HCT116 (cell line): ENCODE results near the gene AKAP1. TPM values are rescaled to one million over a fixed set of nuclear protein-coding genes. Genes with fewer than 3 reads are reported as not detected.

Experiments
- ATAC-seq: fragments of 200-7000 bp; cut with Tn5 transposase; 2 replicates; pipeline ENCODE4 v1.9.1; 2020; ENCODE audit warnings: mild to moderate bottlenecking, moderate library complexity
- BruUV-seq: library from RNA; stranded (reverse); fragments of 400-500 nt; replicated peaks from 2 replicates; lab custom pipeline; 2021; lab: Mats Ljungman, UMichigan
- CTCF ChIA-PET: fragments of 300-600 bp; sonication (Branson Sonifier 250); formaldehyde crosslinking; loops from one replicate; lab custom pipeline; 2021; ENCODE audit warnings: antibody characterized with exemption; lab: Charles Lee
- POLR2A ChIA-PET: fragments of 300-600, 350-600 bp; sonication (Branson Sonifier 250); formaldehyde crosslinking; loops from one replicate; lab custom pipeline; 2021; ENCODE audit warnings: antibody characterized with exemption; lab: Charles Lee
- RAD21 ChIA-PET, 2 experiments: fragments of 300-600 bp; sonication (Branson Sonifier 250); formaldehyde crosslinking; loops; one replicate each; lab custom pipeline; 2023; ENCODE audit warnings: low total read pairs in 2 of 2; ENCODE audit not compliant: uncharacterized antibody in 2 of 2, unreplicated experiment in 2 of 2, low non-redundant PET in 1 of 2; lab: Charles Lee
- DNase-seq: peaks from one replicate; pipeline ENCODE4 v3.0.0-alpha.2; 2010; ENCODE audit warnings: low read depth, low spot score
- H2AFZ ChIP-seq: fragments of 200-600 bp; shearing (Covaris generic), sonication (generic); 2 replicates; pipeline ENCODE4 v1.6.1; 2017; ENCODE audit warnings: low read depth, mixed run types, mixed read lengths, antibody characterized with exemption, low read length; ENCODE audit not compliant: poor library complexity, severe bottlenecking
- H3K27ac ChIP-seq: 2 replicates; pipeline ENCODE4 v1.5.1; 2012; ENCODE audit warnings: low read depth, low read length
- H3K27me3 ChIP-seq: fragments of 200-600 bp; sonication (generic); 2 replicates; pipeline ENCODE4 v1.6.1; 2016; ENCODE audit warnings: mixed run types, low read length, mixed read lengths; ENCODE audit not compliant: insufficient read depth
- H3K36me3 ChIP-seq, 2 experiments: fragments of 200-500 bp in 1 of 2; fragments of 200-600 bp in 1 of 2; sonication (Bioruptor generic) in 1 of 2; sonication (generic) in 1 of 2; 2 replicates each; pipeline versions ENCODE4 v1.5.1 to v1.6.1; 2014 to 2016; ENCODE audit warnings: low read length in 2 of 2, inconsistent platforms in 1 of 2, mixed read lengths in 1 of 2, mixed run types in 1 of 2; ENCODE audit not compliant: insufficient read depth in 2 of 2, control insufficient read depth in 1 of 2
- H3K4me1 ChIP-seq, 2 experiments: fragments of 200-600 bp in 1 of 2; sonication (generic) in 1 of 2; 2 replicates each; pipeline versions ENCODE4 v1.5.1 to v1.6.1; 2012 to 2017; ENCODE audit warnings: low read length in 2 of 2, inconsistent platforms in 1 of 2, mild to moderate bottlenecking in 1 of 2, mixed read lengths in 1 of 2, mixed run types in 1 of 2, moderate library complexity in 1 of 2; ENCODE audit not compliant: insufficient read depth in 2 of 2, control insufficient read depth in 1 of 2
- H3K4me2 ChIP-seq: fragments of 200-600 bp; sonication (generic); 2 replicates; pipeline ENCODE4 v1.6.1; 2017; ENCODE audit warnings: mixed run types, low read length, mixed read lengths
- H3K4me3 ChIP-seq, 2 experiments: fragments of 200-600 bp in 1 of 2; sonication (generic) in 1 of 2; replicated peaks in 1 of 2; 2 replicates each; pipeline ENCODE4 v1.5.1; 2011 to 2016; ENCODE audit warnings: low read length in 2 of 2, control low read depth in 1 of 2, low read depth in 1 of 2, mild to moderate bottlenecking in 1 of 2, mixed read lengths in 1 of 2, mixed run types in 1 of 2
- H3K79me2 ChIP-seq: fragments of 200-600 bp; sonication (generic); 2 replicates; pipeline ENCODE4 v1.6.1; 2017; ENCODE audit warnings: mild to moderate bottlenecking, mixed run types, low read length, moderate library complexity, mixed read lengths; ENCODE audit not compliant: insufficient read depth
- H3K9ac ChIP-seq: fragments of 200-600 bp; sonication (generic); 2 replicates; pipeline ENCODE4 v1.6.1; 2016; ENCODE audit warnings: low read length, mixed read lengths
- H3K9me2 ChIP-seq: fragments of 200-600 bp; sonication (generic), shearing (Covaris generic); 2 replicates; pipeline ENCODE4 v1.6.1; 2017; ENCODE audit warnings: mixed run types, mild to moderate bottlenecking, moderate library complexity; ENCODE audit not compliant: insufficient read depth
- H3K9me3 ChIP-seq, 2 experiments: fragments of 200-500 bp in 1 of 2; fragments of 200-600 bp in 1 of 2; sonication (Bioruptor generic) in 1 of 2; sonication (generic) in 1 of 2; 2 replicates each; pipeline ENCODE4 v1.6.1; 2014 to 2017; ENCODE audit warnings: low read length in 2 of 2, mixed read lengths in 2 of 2, inconsistent platforms in 1 of 2, low read depth in 1 of 2, mild to moderate bottlenecking in 1 of 2, mixed run types in 1 of 2, moderate library complexity in 1 of 2; ENCODE audit not compliant: control insufficient read depth in 1 of 2, insufficient read depth in 1 of 2
- H4K20me1 ChIP-seq: fragments of 200-600 bp; sonication (generic), shearing (Covaris generic); 2 replicates; pipeline ENCODE4 v1.6.1; 2017; ENCODE audit warnings: mixed run types, mild to moderate bottlenecking, moderate library complexity; ENCODE audit not compliant: insufficient read depth
- ATF3 ChIP-seq: IDR thresholded peaks from 2 replicates; pipeline ENCODE4 v1.6.1; 2012
- CBX3 ChIP-seq: IDR thresholded peaks from 2 replicates; pipeline ENCODE4 v1.6.1; 2012; ENCODE audit warnings: low read depth
- CEBPB ChIP-seq: IDR thresholded peaks from 2 replicates; pipeline ENCODE4 v1.6.1; 2012; ENCODE audit warnings: low read depth
- EGR1 ChIP-seq: IDR thresholded peaks from 2 replicates; pipeline ENCODE4 v1.6.1; 2012; ENCODE audit warnings: low read depth
- ELF1 ChIP-seq: IDR thresholded peaks from 2 replicates; pipeline ENCODE4 v1.6.1; 2012; ENCODE audit warnings: low read depth, borderline replicate concordance
- EZH2 ChIP-seq: fragments of 200-600 bp; sonication (generic); IDR thresholded peaks from 2 replicates; pipeline ENCODE4 v1.6.1; 2017; ENCODE audit warnings: antibody characterized with exemption, mixed run types
- EZH2phosphoT487 ChIP-seq: fragments of 200-600 bp; IDR thresholded peaks from 2 replicates; pipeline ENCODE4 v1.6.1; 2018; ENCODE audit warnings: antibody characterized with exemption, borderline replicate concordance
- POLR2A ChIP-seq: IDR thresholded peaks from 2 replicates; pipeline ENCODE4 v1.7.0; 2011; ENCODE audit warnings: borderline replicate concordance; ENCODE audit not compliant: insufficient read depth, insufficient read length; ENCODE audit errors: extremely low read depth
- POLR2AphosphoS5 ChIP-seq: IDR thresholded peaks from 2 replicates; pipeline ENCODE4 v1.6.1; 2011; ENCODE audit warnings: mild to moderate bottlenecking, low read depth, low read length, moderate library complexity
- RAD21 ChIP-seq: IDR thresholded peaks from 2 replicates; pipeline ENCODE4 v1.6.1; 2012; ENCODE audit warnings: low read depth, mild to moderate bottlenecking
- SP1 ChIP-seq: IDR thresholded peaks from 2 replicates; pipeline ENCODE4 v1.6.1; 2012; ENCODE audit warnings: low read depth
- SRF ChIP-seq: IDR thresholded peaks from 2 replicates; pipeline ENCODE4 v1.6.1; 2012; ENCODE audit warnings: low read depth
- TCF7L2 ChIP-seq: IDR thresholded peaks from 2 replicates; pipeline ENCODE4 v1.7.0; 2011; ENCODE audit warnings: borderline replicate concordance, inconsistent platforms; ENCODE audit not compliant: insufficient read depth, insufficient read length; ENCODE audit errors: extremely low read depth
- YY1 ChIP-seq: IDR thresholded peaks from 2 replicates; pipeline ENCODE4 v1.6.1; 2011; ENCODE audit warnings: low read length, low read depth, moderate library complexity, mild to moderate bottlenecking; ENCODE audit not compliant: insufficient replicate concordance; ENCODE audit errors: extremely low read depth
- intact Hi-C: fragments of 100-400 bp; cut with micrococcal nuclease; formaldehyde crosslinking; loops from 2 replicates; pipeline ENCODE4 v1.10.0; 2022
- total RNA-seq: library from RNA; stranded (reverse); gene quantifications from one replicate; pipeline ENCODE4 v1.2.1, GENCODE V29; 2021; ENCODE audit not compliant: unreplicated experiment
- TF ChIP-seq, protein P1 (sequence below): IDR thresholded peaks from 2 replicates; pipeline ENCODE4 v1.6.1; 2011; ENCODE audit warnings: mild to moderate bottlenecking, low read length, moderate library complexity; ENCODE audit not compliant: insufficient replicate concordance; ENCODE audit errors: extremely low read depth
- TF ChIP-seq, protein P2 (sequence below), 3 experiments: fragments of 200-600 bp in 1 of 3; sonication (generic) in 1 of 3; IDR thresholded peaks in 2 of 3; conservative IDR thresholded peaks in 1 of 3; 2 replicates each; pipeline ENCODE4 v1.5.1; 2012 to 2017; ENCODE audit warnings: low read depth in 2 of 3, low read length in 2 of 3, antibody characterized with exemption in 1 of 3, borderline replicate concordance in 1 of 3, control low read depth in 1 of 3, mild to moderate bottlenecking in 1 of 3, mixed read lengths in 1 of 3, mixed run types in 1 of 3, moderate library complexity in 1 of 3; ENCODE audit not compliant: insufficient read depth in 1 of 3

The AKAP1 gene
- total RNA-seq, 1 experiment from 2014 or later: 51.6 TPM

GRCh38 chr17:57106836-57107497 is 21.9 kb downstream of the AKAP1 start:
- TSS peak; percentile 93 for BruUV-seq
- Histone ChIP-seq H3K4me1 (peaks cover 59 to 71% of the 10 kb centered on the region in 2 experiments), H3K36me3 (peaks cover 0 to 12% of the 10 kb centered on the region in 2 experiments; a peak in 1 of 4 replicates), H3K27me3 (no peaks in the 10 kb centered on the region), H2AFZ (no peak overlapping the region), H3K4me2 (peak overlapping the region; percentile 85), H3K9me3 (no peaks in the 10 kb centered on the region), H4K20me1 (peaks cover 7% of the 10 kb centered on the region; the same call in 1 of the 2 replicates), H3K9me2 (no peaks in the 10 kb centered on the region), H3K79me2 (peaks cover 71% of the 10 kb centered on the region), H3K9ac (peak overlapping the region; percentile 64), H3K4me3 (peak overlapping the region in 1 of 2 experiments; percentile 52; a peak in 3 of 4 replicates), H3K27ac (peak overlapping the region; percentile 89)
- intact Hi-C loops: loop anchor here (1.0 kb wide), 1 partner anchor 21 kb away; no protein-coding TSS in a partner anchor
- ChIA-PET CTCF (interaction anchor here (0.7 to 2.8 kb wide), 23 partner anchors 8 to 1006 kb away, joined by 3 to 19 read pairs (median 7); partner anchors contain the start of gene AKAP1), RAD21 (interaction anchor here in 1 of 2 experiments (0.8 to 1.3 kb wide), 4 partner anchors 10 to 565 kb away, joined by 3 to 5 read pairs (median 3); partner anchors contain the start of gene AKAP1), POLR2A (interaction anchor here (0.8 to 3.3 kb wide), 7 partner anchors 9 to 976 kb away, joined by 3 to 17 read pairs (median 5); partner anchors contain the start of genes AKAP1 and DYNLL2)
- ATAC-seq: peak; percentile 54
- TF ChIP-seq RAD21: no peak
- no peak for TF ChIP-seq ATF3
- no peak for TF ChIP-seq ELF1
- TF ChIP-seq TCF7L2: no peak
- no peak for TF ChIP-seq CBX3
- TF ChIP-seq, protein P1, sequence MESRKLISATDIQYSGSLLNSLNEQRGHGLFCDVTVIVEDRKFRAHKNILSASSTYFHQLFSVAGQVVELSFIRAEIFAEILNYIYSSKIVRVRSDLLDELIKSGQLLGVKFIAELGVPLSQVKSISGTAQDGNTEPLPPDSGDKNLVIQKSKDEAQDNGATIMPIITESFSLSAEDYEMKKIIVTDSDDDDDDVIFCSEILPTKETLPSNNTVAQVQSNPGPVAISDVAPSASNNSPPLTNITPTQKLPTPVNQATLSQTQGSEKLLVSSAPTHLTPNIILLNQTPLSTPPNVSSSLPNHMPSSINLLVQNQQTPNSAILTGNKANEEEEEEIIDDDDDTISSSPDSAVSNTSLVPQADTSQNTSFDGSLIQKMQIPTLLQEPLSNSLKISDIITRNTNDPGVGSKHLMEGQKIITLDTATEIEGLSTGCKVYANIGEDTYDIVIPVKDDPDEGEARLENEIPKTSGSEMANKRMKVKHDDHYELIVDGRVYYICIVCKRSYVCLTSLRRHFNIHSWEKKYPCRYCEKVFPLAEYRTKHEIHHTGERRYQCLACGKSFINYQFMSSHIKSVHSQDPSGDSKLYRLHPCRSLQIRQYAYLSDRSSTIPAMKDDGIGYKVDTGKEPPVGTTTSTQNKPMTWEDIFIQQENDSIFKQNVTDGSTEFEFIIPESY: no peak
- no peak for TF ChIP-seq CEBPB
- TF ChIP-seq, protein P2, sequence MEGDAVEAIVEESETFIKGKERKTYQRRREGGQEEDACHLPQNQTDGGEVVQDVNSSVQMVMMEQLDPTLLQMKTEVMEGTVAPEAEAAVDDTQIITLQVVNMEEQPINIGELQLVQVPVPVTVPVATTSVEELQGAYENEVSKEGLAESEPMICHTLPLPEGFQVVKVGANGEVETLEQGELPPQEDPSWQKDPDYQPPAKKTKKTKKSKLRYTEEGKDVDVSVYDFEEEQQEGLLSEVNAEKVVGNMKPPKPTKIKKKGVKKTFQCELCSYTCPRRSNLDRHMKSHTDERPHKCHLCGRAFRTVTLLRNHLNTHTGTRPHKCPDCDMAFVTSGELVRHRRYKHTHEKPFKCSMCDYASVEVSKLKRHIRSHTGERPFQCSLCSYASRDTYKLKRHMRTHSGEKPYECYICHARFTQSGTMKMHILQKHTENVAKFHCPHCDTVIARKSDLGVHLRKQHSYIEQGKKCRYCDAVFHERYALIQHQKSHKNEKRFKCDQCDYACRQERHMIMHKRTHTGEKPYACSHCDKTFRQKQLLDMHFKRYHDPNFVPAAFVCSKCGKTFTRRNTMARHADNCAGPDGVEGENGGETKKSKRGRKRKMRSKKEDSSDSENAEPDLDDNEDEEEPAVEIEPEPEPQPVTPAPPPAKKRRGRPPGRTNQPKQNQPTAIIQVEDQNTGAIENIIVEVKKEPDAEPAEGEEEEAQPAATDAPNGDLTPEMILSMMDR (IDR thresholded peaks at IDR 0.05 in 2 of 3, conservative IDR thresholded peaks at IDR 0.05 in 1 of 3; ENCODE audit: borderline replicate concordance in 1 of 3, insufficient read depth in 1 of 3, low read depth in 2 of 3, low read length in 2 of 3): no peak; a peak in 1 of 6 replicates
- no peak for TF ChIP-seq YY1
- TF ChIP-seq EZH2phosphoT487: no peak
- no peak for TF ChIP-seq SRF
- no peak for TF ChIP-seq EGR1
- no peak for TF ChIP-seq POLR2A
- TF ChIP-seq SP1: no peak
- no peak for TF ChIP-seq POLR2AphosphoS5
- TF ChIP-seq EZH2: no peak
- no peak for DNase-seq
